ENCODE measurements around the gene SULF2.

Gene SULF2

GRCh38 chr20:47724910-47725247, 60.4 kb downstream of the SULF2 start:
- H3K4me1 ChIP-seq (ENCODE audit: low read depth, poor library complexity, severe bottlenecking): no peaks in the 10 kb centered on the region
- H3K9ac ChIP-seq: no peak overlapping the region
- no peaks in the 10 kb centered on the region for H4K20me1 ChIP-seq (ENCODE audit: insufficient read depth)
- H3K27me3 ChIP-seq (ENCODE audit: insufficient read depth, low read depth): peaks cover 44% of the 10 kb centered on the region; the same call in 1 of the 2 replicates
- H3K4me2 ChIP-seq: no peak overlapping the region
- no peaks in the 10 kb centered on the region for H3K36me3 ChIP-seq (ENCODE audit: insufficient read depth)
- no peak overlapping the region for H2AFZ ChIP-seq (ENCODE audit: low read depth)
- H3K79me2 ChIP-seq (ENCODE audit: insufficient read depth, low read depth): no peaks in the 10 kb centered on the region
- no peak overlapping the region for H3K27ac ChIP-seq
- no peak for TF ChIP-seq CTCF (conservative IDR thresholded peaks at IDR 0.05; ENCODE audit: low read depth, low read length)
- no peak overlapping the region for H3K4me3 ChIP-seq (IDR thresholded peaks at IDR 0.05; ENCODE audit: insufficient read depth, low read depth, low read length)

- TF ChIP-seq CTCF (conservative IDR thresholded peaks at IDR 0.05; ENCODE audit: low read depth, low read length): no peak
- no peak overlapping the region for H3K9ac ChIP-seq
Observed at GRCh38 chr20:47724396-47724795, 60.9 kb downstream of the SULF2 start.

GRCh38 chr20:47723322-47723721, 62.0 kb downstream of the SULF2 start:
- peaks cover 56% of the 10 kb centered on the region; the same call in 1 of the 2 replicates for H3K27me3 ChIP-seq (ENCODE audit: insufficient read depth, low read depth)
- no peak for TF ChIP-seq CTCF (conservative IDR thresholded peaks at IDR 0.05; ENCODE audit: low read depth, low read length)
- H3K79me2 ChIP-seq (ENCODE audit: insufficient read depth, low read depth): no peaks in the 10 kb centered on the region
- no peaks in the 10 kb centered on the region for H3K36me3 ChIP-seq (ENCODE audit: insufficient read depth)
- H3K4me2 ChIP-seq: no peak overlapping the region
- no peak overlapping the region for H3K9ac ChIP-seq
- H4K20me1 ChIP-seq (ENCODE audit: insufficient read depth): no peaks in the 10 kb centered on the region
- H3K27ac ChIP-seq: no peak overlapping the region
- no peak overlapping the region for H3K4me3 ChIP-seq (IDR thresholded peaks at IDR 0.05; ENCODE audit: insufficient read depth, low read depth, low read length)
- no peak overlapping the region for H2AFZ ChIP-seq (ENCODE audit: low read depth)
- H3K4me1 ChIP-seq (ENCODE audit: low read depth, poor library complexity, severe bottlenecking): no peaks in the 10 kb centered on the region

More at GRCh38 chr20:47724396-47724795, 60.9 kb downstream of the SULF2 start:
- Histone ChIP-seq H3K36me3 (ENCODE audit: insufficient read depth) (no peaks in the 10 kb centered on the region), H3K79me2 (ENCODE audit: insufficient read depth, low read depth) (no peaks in the 10 kb centered on the region), H2AFZ (ENCODE audit: low read depth) (no peak overlapping the region), H4K20me1 (ENCODE audit: insufficient read depth) (no peaks in the 10 kb centered on the region), H3K4me3 (IDR thresholded peaks at IDR 0.05; ENCODE audit: insufficient read depth, low read depth, low read length) (no peak overlapping the region), H3K4me1 (ENCODE audit: low read depth, poor library complexity, severe bottlenecking) (no peaks in the 10 kb centered on the region), H3K4me2 (no peak overlapping the region), H3K27ac (no peak overlapping the region), H3K27me3 (ENCODE audit: insufficient read depth, low read depth) (peaks cover 48% of the 10 kb centered on the region; the same call in 1 of the 2 replicates)

- Histone ChIP-seq H3K4me2 (no peak overlapping the region), H3K27ac (no peak overlapping the region), H2AFZ (ENCODE audit: low read depth) (no peak overlapping the region), H4K20me1 (ENCODE audit: insufficient read depth) (no peaks in the 10 kb centered on the region), H3K27me3 (ENCODE audit: insufficient read depth, low read depth) (peaks cover 71% of the 10 kb centered on the region; the same call in 1 of the 2 replicates), H3K4me3 (IDR thresholded peaks at IDR 0.05; ENCODE audit: insufficient read depth, low read depth, low read length) (no peak overlapping the region), H3K4me1 (ENCODE audit: low read depth, poor library complexity, severe bottlenecking) (no peaks in the 10 kb centered on the region), H3K9ac (no peak overlapping the region), H3K79me2 (ENCODE audit: insufficient read depth, low read depth) (no peaks in the 10 kb centered on the region), H3K36me3 (ENCODE audit: insufficient read depth) (no peaks in the 10 kb centered on the region)
- no peak for TF ChIP-seq CTCF (conservative IDR thresholded peaks at IDR 0.05; ENCODE audit: low read depth, low read length)
Observed at GRCh38 chr20:47720636-47721427, 64.4 kb downstream of the SULF2 start.

All from KMS-11 (cell line).